Non-pigmented ciliary epithelial cell (primary cell): Measurements from ENCODE around the gene C2CD2.

Source experiments
- DNase-seq: peaks from one replicate; pipeline ENCODE4 v3.0.0-alpha.2; 2010; ENCODE audit warnings: low read depth

Gene C2CD2

GRCh38 chr21:41907496-41908258 lies 46.1 kb downstream of the C2CD2 start:
- no peak for DNase-seq

DNA sequence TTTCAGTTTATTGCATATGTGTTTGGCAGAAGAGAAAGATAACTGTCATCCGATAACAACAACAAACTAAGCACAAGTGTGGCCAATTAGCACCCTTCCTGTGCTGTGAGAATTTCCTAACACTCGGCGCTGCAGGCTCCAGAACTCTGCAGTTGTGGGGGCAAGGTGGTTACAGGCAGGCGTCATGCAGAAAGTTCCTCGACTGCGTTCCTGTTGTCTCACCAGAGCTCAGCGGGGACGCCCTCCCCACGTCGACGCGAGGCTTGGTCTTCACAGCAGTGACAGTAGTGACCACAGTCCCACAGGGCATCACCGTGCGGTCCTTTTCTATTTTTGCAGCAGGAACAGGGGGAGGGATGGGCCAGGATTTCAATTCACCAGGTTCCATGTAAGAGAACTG lies 47.0 kb downstream of the C2CD2 start:
- DNase-seq, result no peak

GRCh38 chr21:41903559-41904351 lies 50.1 kb downstream of the C2CD2 start:
- DNase-seq, result no peak

DNA sequence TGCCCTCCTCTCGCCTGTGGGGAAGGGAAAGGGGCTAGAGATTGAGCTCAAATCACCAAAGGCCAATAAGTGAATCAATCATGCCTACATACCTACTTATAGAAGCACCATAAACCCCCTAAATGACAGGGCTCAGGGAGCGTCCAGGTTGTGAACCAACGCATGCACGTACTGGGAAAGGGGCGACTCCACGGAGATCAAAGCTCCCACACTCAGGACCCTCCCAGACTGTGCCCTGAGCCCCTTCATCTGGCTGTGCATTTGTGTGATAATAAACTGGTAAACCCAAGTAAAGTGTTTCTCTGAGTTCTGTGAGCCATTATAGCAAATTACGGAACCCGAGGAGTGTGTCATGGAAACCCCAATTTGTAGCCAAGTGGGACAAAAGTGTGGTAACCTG lies 50.9 kb downstream of the C2CD2 start:
- no peak for DNase-seq

DNA sequence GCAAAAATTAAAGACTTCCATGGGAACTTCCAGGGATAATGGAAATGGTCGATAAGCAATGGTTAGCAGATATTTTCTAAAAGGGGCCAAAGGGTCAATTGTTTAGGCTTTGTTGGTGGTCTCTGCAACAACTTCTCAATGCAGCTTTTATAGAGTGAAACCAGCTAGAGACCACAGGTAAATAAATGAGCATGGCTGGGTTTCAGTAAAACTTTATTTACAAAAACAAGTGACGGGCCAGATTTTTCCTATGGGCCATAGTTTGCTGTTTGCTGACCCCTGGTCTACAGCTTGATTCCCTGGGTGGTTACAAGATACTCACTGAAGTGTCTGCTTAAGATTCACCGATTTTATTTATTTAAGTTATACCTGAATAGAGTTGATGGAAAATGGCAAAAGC lies 52.0 kb downstream of the C2CD2 start:
- no peak for DNase-seq

DNA sequence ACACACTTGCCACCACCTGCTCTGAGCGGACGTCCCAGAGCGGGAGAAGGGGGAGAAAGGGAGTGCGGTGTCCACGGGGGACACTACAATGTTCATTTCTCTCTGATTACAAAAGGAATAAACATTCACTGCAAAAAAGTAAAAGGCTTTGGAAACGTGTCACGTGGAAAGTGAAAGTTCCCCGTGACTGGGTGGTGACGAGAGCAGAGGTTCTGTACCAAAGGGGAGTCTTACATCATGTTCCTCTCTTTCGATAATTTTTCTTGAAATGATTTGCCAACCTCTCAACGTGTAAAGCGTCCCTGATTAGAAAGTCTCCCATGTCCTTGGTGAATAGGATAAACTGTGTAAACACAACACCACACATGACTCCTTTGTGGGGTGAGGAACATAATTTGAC lies 52.7 kb downstream of the C2CD2 start:
- no peak for DNase-seq

DNA sequence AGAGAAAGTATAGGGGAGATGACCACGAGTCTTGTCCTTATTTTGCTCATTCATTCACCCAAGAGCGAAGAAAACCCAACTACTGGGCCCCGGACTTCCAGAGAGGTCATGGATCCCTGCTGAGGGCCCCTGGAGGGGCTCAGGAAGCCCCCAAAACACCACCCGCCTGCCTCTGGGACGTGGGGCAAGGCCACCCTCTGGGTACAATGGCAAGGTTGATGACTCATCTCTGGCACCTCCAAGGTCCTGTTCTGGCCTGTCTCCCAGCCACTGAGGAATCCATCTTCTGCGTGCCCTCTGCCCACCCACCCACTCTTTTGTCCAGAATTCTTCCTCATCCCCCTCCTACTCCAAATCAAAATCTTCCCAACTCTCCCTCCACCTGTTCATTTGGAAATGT lies 53.4 kb downstream of the C2CD2 start:
- no peak for DNase-seq

GRCh38 chr21:41899426-41900202 lies 54.2 kb downstream of the C2CD2 start:
- DNase-seq, result no peak

- DNase-seq, result no peak
These were observed 54.8 kb downstream of the C2CD2 start for GRCh38 chr21:41898998-41899397.

DNA sequence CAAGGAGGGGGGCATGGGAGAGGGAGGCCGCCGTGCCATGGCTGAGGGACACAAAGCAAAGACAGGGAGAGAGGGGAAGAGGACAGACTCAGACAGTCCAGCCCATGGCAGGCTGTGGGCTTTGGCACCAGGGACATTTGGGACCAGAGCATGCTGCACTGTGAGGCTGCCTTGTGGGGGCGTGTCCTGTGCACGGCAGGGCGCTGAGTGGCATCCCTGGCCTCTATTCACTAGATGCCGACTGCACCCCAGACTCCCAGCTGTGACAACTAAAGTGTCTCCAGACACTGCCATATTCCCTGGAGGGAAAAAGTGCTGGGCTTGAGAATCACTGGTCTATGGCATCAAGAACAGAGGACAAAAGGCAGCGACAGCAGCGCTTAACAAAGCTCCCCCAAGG lies 56.1 kb downstream of the C2CD2 start:
- DNase-seq, result no peak

DNA sequence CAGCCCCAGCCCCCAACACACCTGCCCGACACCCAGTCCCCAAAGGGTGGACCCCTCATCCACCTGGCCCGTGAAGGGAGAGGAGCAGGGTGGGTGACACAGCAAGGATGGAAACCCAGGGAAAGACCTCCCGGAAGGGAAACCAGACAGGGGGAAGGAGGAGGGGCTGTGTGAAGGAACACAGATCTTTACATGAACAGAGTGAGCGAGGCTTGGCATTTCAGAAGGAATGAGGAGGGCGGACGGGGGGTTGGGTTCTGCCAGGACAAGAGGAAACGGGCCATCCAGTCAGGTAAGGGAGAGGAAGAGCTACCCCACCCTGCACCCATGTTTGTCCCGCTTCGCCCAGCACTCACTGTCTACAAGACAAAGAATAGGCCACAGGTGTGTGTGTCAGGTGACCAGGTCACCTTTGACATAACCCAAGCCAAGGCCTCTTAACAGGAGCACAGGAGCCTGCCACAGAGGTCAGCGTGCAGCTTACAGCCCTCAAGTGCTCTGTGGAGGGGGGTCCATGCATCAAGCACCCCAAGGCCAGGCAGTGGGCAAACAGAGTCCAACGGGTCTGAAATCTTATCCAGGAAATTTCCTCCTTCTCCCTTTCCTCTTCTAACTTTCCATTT lies 56.7 kb downstream of the C2CD2 start:
- no peak for DNase-seq

DNA sequence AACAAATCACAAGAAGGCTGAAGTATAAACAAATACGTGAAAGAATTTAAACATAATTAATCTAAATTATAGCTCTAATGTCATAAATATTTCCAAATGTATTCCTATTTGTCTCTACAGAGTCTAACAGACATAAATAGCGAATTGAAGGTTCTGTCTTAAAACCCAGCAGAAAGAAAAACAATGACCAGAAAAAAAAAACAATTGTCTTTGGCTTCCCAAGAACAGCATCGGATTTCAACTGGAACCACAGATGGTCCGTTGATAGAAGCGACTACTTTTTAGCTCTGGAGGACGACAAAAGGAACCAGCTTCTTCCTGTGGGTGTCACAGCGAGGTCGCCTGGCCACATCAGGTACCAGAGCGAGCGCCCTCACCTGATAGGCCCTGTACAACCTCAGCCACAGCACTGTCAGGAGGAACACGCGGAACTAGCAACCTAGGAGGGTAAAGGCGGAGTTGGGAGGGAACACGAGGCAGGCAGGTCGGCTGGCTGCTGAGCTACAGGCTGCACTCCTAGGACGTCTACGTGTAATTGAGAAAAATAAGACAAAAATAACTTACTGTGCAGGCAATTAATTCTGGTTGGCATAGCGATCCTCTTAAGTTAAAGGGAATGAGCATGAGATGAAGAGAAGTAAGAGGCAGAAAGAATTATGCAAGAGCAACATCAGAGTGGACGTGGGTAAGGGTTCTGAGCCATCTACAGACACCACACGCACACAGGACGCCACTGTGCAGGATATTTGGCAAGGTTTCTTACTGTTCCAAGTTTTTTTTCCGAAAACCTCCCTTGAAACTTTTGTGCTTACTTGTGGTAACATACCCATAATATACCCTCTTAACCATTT lies 58.0 kb downstream of the C2CD2 start:
- DNase-seq, result no peak

GRCh38 chr21:41894922-41895557 lies 58.8 kb downstream of the C2CD2 start:
- peak; percentile 81 for DNase-seq

- no peak for DNase-seq
These were observed 59.3 kb downstream of the C2CD2 start for GRCh38 chr21:41894511-41894910.

- DNase-seq, result no peak
These were observed 61.1 kb downstream of the C2CD2 start for GRCh38 chr21:41892726-41893125.

GRCh38 chr21:41891132-41891531 lies 62.7 kb downstream of the C2CD2 start:
- DNase-seq, result no peak

DNA sequence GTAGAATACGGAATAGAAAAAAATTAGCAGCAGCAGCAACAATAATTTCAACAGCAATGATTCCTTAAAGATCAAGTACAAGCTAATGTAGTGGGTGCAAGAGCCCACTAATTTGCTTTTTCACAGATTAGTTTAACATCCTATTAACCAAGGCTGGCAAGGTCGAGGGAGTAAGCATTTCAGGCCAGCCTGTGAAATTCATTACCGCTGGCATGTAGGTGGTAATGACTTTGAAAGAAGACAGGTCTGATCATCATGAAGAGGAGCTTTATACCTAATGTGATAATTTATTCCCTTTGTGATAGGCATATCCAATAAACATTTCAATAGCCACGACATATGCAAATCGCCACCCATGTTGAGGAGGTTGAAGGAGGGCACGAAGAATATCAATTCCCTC lies 63.5 kb downstream of the C2CD2 start:
- no peak for DNase-seq

GRCh38 chr21:41888749-41889376 lies 65.0 kb downstream of the C2CD2 start:
- DNase-seq, result no peak

DNA sequence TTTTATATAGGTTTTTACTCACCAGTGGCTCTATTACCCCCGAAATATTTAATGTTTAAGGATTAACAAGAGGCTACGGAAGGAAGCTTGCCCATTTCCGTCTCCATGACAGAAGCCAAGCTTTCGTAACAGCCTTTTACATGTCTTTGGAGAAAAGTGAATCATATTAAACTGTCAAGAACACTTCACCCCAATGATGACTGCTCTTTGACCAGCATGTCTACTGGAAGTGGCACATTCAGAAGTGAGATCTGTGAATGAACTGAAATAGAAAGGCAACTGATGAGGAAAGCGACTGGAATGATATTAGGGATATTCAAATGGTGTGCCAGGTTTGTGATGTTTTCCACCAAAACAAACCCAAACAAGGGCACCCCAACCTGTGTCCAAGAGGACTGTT lies 66.2 kb downstream of the C2CD2 start:
- no peak for DNase-seq

DNA sequence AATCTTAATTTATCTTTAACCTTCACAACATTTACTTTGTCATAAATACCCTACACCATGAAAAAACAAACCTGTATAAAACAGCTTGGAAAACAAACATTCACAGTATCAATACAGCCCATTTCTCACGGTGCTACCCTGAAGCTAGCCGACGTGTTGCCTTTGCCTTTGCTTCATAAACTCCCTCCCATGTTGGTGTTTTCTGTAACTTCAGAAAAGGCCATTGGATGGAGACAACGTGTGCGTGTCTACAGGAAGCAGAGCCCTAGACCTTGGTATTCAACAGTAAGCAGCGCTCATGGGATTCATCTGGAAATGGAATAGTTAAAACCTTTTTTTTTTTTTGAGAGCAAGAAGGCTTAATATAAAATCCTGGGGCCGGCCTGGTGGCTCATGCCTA lies 67.5 kb downstream of the C2CD2 start:
- DNase-seq, result no peak
